ENCODE results near the gene PTGER1.
"Not testable (repeated sequence)": the region's sequence is repeated elsewhere in the genome, so short reads cannot be mapped to it uniquely, and the experiment has no call there.

Gene PTGER1

GRCh38 chr19:14473978-14474578 lies 1.1 kb downstream of the PTGER1 start:
- DNase-seq: no peak

- no peak for DNase-seq
Measured at GRCh38 chr19:14473073-14473977, 1.8 kb downstream of the PTGER1 start.

- DNase-seq: peak; percentile 71
Measured at GRCh38 chr19:14472202-14472938, 2.8 kb downstream of the PTGER1 start.

- no peak for DNase-seq
Measured at GRCh38 chr19:14471436-14472187, 3.5 kb downstream of the PTGER1 start.

- DNase-seq: no peak
Measured at GRCh38 chr19:14470031-14470876, 4.9 kb downstream of the PTGER1 start.

- DNase-seq: no peak
Measured at GRCh38 chr19:14467816-14468215, 7.3 kb downstream of the PTGER1 start.

GRCh38 chr19:14467391-14467790 lies 7.8 kb downstream of the PTGER1 start:
- DNase-seq: no peak

GRCh38 chr19:14463747-14464146 lies 11.4 kb downstream of the PTGER1 start:
- no peak for DNase-seq

GRCh38 chr19:14462401-14462800 lies 12.8 kb downstream of the PTGER1 start:
- DNase-seq: not testable (repeated sequence)

- no peak for DNase-seq
Measured at GRCh38 chr19:14460935-14461334, 14.2 kb downstream of the PTGER1 start.

GRCh38 chr19:14459703-14460102 lies 15.5 kb downstream of the PTGER1 start:
- peak; percentile 53 for DNase-seq

- DNase-seq: not testable (repeated sequence)
Measured at GRCh38 chr19:14452303-14452702, 22.9 kb downstream of the PTGER1 start.

GRCh38 chr19:14450876-14451275 lies 24.3 kb downstream of the PTGER1 start:
- DNase-seq: no peak

GRCh38 chr19:14450168-14450874 lies 24.8 kb downstream of the PTGER1 start:
- peak; percentile 32 for DNase-seq

- no peak for DNase-seq
Measured at GRCh38 chr19:14449321-14449720, 25.8 kb downstream of the PTGER1 start.

GRCh38 chr19:14446336-14447036 lies 28.7 kb downstream of the PTGER1 start:
- no peak for DNase-seq

GRCh38 chr19:14443632-14444216 lies 31.4 kb downstream of the PTGER1 start:
- DNase-seq: no peak

GRCh38 chr19:14442891-14443631 lies 32.1 kb downstream of the PTGER1 start:
- no peak for DNase-seq

All from CD4-positive, alpha-beta T cell treated with Interleukin-4 for 4 hours (primary cell).